Gastrocnemius medialis (tissue), 4 donors: Measurements from ENCODE around the gene ECPAS. TPM values are rescaled to one million over a fixed set of nuclear protein-coding genes. Genes with fewer than 3 reads are reported as not detected.

Source experiments
- ATAC-seq, 2 donors: fragments of 150-250 bp; one replicate each; pipeline ENCODE4 v1.9.1; 2016
- DNase-seq, 2 donors: peaks; one replicate each; pipeline ENCODE4 v3.0.0-alpha.2; 2019
- H3K27ac ChIP-seq, 4 donors: fragments of 200-600 bp; sonication (generic); 1 replicate in 1 of 4; 2 replicates in 3 of 4; pipeline ENCODE4 v1.5.1; 2016 to 2018; ENCODE audit warnings: mild to moderate bottlenecking in 2 of 4, moderate library complexity in 1 of 4
- H3K27me3 ChIP-seq, 3 donors: fragments of 200-600 bp; sonication (generic) in 2 of 3; 1 replicate in 1 of 3; 2 replicates in 2 of 3; pipeline versions ENCODE4 v1.5.1 to v1.6.0; 2016 to 2019; ENCODE audit warnings: mild to moderate bottlenecking in 1 of 3, moderate library complexity in 1 of 3
- H3K36me3 ChIP-seq, 2 donors: fragments of 200-600 bp; sonication (generic) in 1 of 2; one replicate each; pipeline ENCODE4 v1.5.1; 2017 to 2018
- H3K4me1 ChIP-seq, 2 donors: fragments of 200-600 bp; sonication (generic) in 1 of 2; one replicate each; pipeline ENCODE4 v1.5.1; 2016 to 2017; ENCODE audit warnings: mild to moderate bottlenecking in 2 of 2
- H3K4me3 ChIP-seq, 4 donors: fragments of 200-600 bp; sonication (generic) in 3 of 4; 1 replicate in 1 of 4; 2 replicates in 3 of 4; pipeline ENCODE4 v1.5.1; 2016 to 2019; ENCODE audit warnings: mild to moderate bottlenecking in 2 of 4
- H3K9me3 ChIP-seq, 3 donors: fragments of 200-600 bp; sonication (generic) in 2 of 3; 1 replicate in 1 of 3; 2 replicates in 2 of 3; pipeline ENCODE4 v1.5.1; 2016 to 2019
- CTCF ChIP-seq, 5 experiments: fragments of 450-650 bp in 3 of 5; fragments of 200-600 bp in 2 of 5; sonication (generic) in 2 of 5; IDR thresholded peaks in 4 of 5; conservative IDR thresholded peaks in 1 of 5; 1 replicate in 4 of 5; 2 replicates in 1 of 5; pipeline ENCODE4 v1.5.1; 2016 to 2019; ENCODE audit warnings: antibody characterized with exemption in 5 of 5, mild to moderate bottlenecking in 3 of 5, moderate library complexity in 3 of 5
- POLR2A ChIP-seq, 2 donors: fragments of 450-650 bp; IDR thresholded peaks; one replicate each; pipeline ENCODE4 v1.6.1; 2017; ENCODE audit warnings: antibody characterized with exemption in 2 of 2, mild to moderate bottlenecking in 2 of 2, moderate library complexity in 2 of 2
- in situ Hi-C, 4 donors: fragments of 200-750 bp; cut with MboI; loops; one replicate each; pipeline versions ENCODE4 v1.15.0 to v1.8.0; 2017; ENCODE audit warnings: low sequenced_read_pairs in 4 of 4
- intact Hi-C: fragments of 100-400 bp; cut with DNase I; formaldehyde crosslinking; loops from one replicate; pipeline ENCODE4 v1.15.1; 2023; ENCODE audit warnings: low total_unique reads
- total RNA-seq, 4 donors: library from RNA; depleted of rRNA; stranded (reverse); fragments of >200 nt; gene quantifications; one replicate each; pipeline versions ENCODE4 v1.1.0 to v1.2.3, GENCODE V29; 2016

Gene ECPAS
- total RNA-seq, 4 donors from 2014 or later: 320 to 509 (median 424) TPM

GRCh38 chr9:111442360-111443027 is 41.7 kb downstream of the ECPAS start:
- in situ Hi-C loops (no loop called here), intact Hi-C loops (no loop called here)
- Histone ChIP-seq H3K4me3 (no peak overlapping the region), H3K9me3 (no peaks in the 10 kb centered on the region), H3K4me1 (no peaks in the 10 kb centered on the region), H3K27me3 (no peaks in the 10 kb centered on the region), H3K36me3 (peaks cover 0 to 84% of the 10 kb centered on the region in 2 donors), H3K27ac (no peak overlapping the region)
- TF ChIP-seq POLR2A (IDR thresholded peaks at IDR 0.05) (no peak), CTCF (IDR thresholded peaks at IDR 0.05 in 4 of 5, conservative IDR thresholded peaks at IDR 0.05 in 1 of 5) (no peak)
- DNase-seq (no peak), ATAC-seq (no peak)

GRCh38 chr9:111440226-111440625 is 44.0 kb downstream of the ECPAS start:
- Histone ChIP-seq H3K27ac (no peak overlapping the region), H3K4me1 (no peaks in the 10 kb centered on the region), H3K36me3 (peaks cover 0 to 88% of the 10 kb centered on the region in 2 donors), H3K4me3 (no peak overlapping the region), H3K27me3 (no peaks in the 10 kb centered on the region), H3K9me3 (no peaks in the 10 kb centered on the region)
- no peak for ATAC-seq
- DNase-seq: no peak
- in situ Hi-C loops: no loop called here
- intact Hi-C loops: no loop called here
- TF ChIP-seq POLR2A (IDR thresholded peaks at IDR 0.05): no peak
- no peak for TF ChIP-seq CTCF (IDR thresholded peaks at IDR 0.05 in 4 of 5, conservative IDR thresholded peaks at IDR 0.05 in 1 of 5)

GRCh38 chr9:111438541-111439235 is 45.5 kb downstream of the ECPAS start:
- in situ Hi-C loops (loop anchor here in 1 of 4 donors (10.0 kb wide), 1 partner anchor 54 kb away; no protein-coding TSS in a partner anchor), intact Hi-C loops (loop anchor here (1.0 kb wide), 1 partner anchor 9 kb away; no protein-coding TSS in a partner anchor)
- peaks cover 0 to 89% of the 10 kb centered on the region in 2 donors for H3K36me3 ChIP-seq

GRCh38 chr9:111436571-111436970 is 47.6 kb downstream of the ECPAS start:
- in situ Hi-C loops: loop anchor here in 1 of 4 donors (10.0 kb wide), 1 partner anchor 52 kb away; no protein-coding TSS in a partner anchor
- no peak for DNase-seq
- H3K36me3 ChIP-seq: peaks cover 5 to 89% of the 10 kb centered on the region in 2 donors

More at GRCh38 chr9:111438541-111439235, 45.5 kb downstream of the ECPAS start:
- Histone ChIP-seq H3K9me3 (no peaks in the 10 kb centered on the region), H3K27ac (no peak overlapping the region), H3K4me1 (no peaks in the 10 kb centered on the region), H3K4me3 (no peak overlapping the region), H3K27me3 (no peaks in the 10 kb centered on the region)
- TF ChIP-seq POLR2A (IDR thresholded peaks at IDR 0.05) (no peak), CTCF (IDR thresholded peaks at IDR 0.05 in 4 of 5, conservative IDR thresholded peaks at IDR 0.05 in 1 of 5) (no peak)
- ATAC-seq: no peak
- no peak for DNase-seq

More at GRCh38 chr9:111436571-111436970, 47.6 kb downstream of the ECPAS start:
- intact Hi-C loops: no loop called here
- Histone ChIP-seq H3K4me3 (no peak overlapping the region), H3K27me3 (no peaks in the 10 kb centered on the region), H3K4me1 (no peaks in the 10 kb centered on the region), H3K9me3 (no peaks in the 10 kb centered on the region), H3K27ac (no peak overlapping the region)
- no peak for TF ChIP-seq CTCF (IDR thresholded peaks at IDR 0.05 in 4 of 5, conservative IDR thresholded peaks at IDR 0.05 in 1 of 5)
- no peak for TF ChIP-seq POLR2A (IDR thresholded peaks at IDR 0.05)
- no peak for ATAC-seq
